Measurements from ENCODE around the gene GRK3.

GRK3 gene

DNA sequence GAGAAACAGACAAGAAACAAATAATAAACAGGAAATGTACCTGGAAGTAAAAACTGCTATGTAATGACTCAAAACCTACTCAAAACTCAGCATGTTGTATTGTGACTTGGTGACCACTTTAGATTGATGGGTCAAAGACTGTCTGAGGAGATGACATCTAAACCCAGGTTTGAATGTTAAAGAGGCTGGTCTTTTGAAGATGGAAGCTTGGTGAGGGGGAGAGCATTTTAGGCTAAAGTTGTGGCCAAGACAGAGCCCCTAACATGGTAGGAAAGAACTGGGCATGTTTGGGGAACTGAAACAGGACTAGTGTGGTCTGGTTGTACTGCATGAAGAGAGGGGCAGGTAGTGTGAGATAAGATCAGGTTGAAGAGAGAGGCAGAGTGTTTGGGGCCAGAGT lies 92.2 kb downstream of the GRK3 start:
- DNase-seq (ENCODE audit: extremely low read depth in 1 of 2, low read depth in 1 of 2), result no peak

DNA sequence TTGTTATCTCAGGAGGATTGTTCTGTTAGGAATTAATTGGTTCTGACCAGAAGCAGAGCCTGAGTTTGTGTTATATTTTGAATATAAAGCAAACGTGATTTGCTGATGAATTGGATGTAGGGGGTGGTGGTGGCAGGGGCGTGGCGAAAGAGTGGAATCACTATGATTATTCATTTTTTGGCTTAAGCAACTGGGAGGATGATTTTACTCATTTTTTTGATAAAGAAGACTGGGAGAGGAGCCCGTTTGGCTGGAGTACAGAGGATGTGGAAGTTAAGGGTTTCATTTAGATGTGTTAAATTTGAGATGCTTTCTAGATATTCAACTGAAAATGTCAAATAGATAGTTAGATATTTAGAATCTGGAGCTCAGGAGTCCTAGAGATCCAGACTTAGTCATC lies 94.2 kb downstream of the GRK3 start:
- no peak for DNase-seq (ENCODE audit: extremely low read depth in 1 of 2, low read depth in 1 of 2)

GRCh38 chr22:25659413-25659812 lies 94.9 kb downstream of the GRK3 start:
- no peak for DNase-seq (ENCODE audit: extremely low read depth in 1 of 2, low read depth in 1 of 2)

GRCh38 chr22:25660336-25660735 lies 95.9 kb downstream of the GRK3 start:
- DNase-seq (ENCODE audit: extremely low read depth in 1 of 2, low read depth in 1 of 2), result no peak

GRCh38 chr22:25661073-25661472 lies 96.6 kb downstream of the GRK3 start:
- no peak for DNase-seq (ENCODE audit: extremely low read depth in 1 of 2, low read depth in 1 of 2)

- no peak for DNase-seq (ENCODE audit: extremely low read depth in 1 of 2, low read depth in 1 of 2)
These were observed 99.2 kb downstream of the GRK3 start for GRCh38 chr22:25663654-25664053.

- DNase-seq (ENCODE audit: extremely low read depth in 1 of 2, low read depth in 1 of 2), result no peak
These were observed 101.8 kb downstream of the GRK3 start for GRCh38 chr22:25666308-25666707.

- DNase-seq (ENCODE audit: extremely low read depth in 1 of 2, low read depth in 1 of 2), result no peak
These were observed 104.0 kb downstream of the GRK3 start for GRCh38 chr22:25668437-25668836.

DNA sequence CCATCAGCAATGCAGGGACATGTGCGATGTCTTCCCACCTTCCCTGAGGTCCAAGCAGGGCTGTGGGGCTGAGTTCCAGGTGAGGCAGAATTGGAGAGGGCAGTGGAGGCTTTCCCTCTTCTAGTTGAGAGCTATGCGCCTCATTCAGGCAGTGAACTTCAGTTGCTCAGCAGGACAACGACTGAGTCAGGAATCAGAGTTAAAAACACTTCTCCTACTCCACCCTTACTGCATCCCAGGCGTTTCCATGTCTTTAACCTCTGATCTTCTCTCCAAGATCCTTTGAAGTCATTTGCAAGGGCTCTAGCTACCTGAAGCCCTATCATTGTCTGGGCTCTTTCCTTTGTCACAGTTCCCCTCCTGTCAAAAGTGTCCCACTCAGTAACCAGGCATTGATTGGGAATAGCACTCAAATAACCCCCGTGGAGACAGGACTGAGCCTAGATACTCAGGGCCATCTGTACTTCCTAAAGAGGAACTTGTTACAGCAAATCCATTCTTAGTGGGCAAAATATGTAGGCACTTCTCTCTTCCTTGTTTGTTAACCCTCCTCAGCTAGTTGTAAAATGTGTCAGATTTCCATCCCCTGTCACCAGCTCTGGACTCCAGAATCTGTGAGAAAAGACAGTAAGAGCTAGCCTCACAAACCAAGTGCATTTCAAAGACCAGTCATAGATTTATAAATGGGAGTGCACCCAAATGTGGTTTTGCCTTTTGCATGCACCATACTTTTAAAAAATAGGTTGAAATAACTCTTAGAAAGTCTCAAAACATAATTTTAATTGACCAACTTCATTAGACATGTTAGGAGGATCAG lies 105.0 kb downstream of the GRK3 start:
- no peak for DNase-seq (ENCODE audit: extremely low read depth in 1 of 2, low read depth in 1 of 2)

DNA sequence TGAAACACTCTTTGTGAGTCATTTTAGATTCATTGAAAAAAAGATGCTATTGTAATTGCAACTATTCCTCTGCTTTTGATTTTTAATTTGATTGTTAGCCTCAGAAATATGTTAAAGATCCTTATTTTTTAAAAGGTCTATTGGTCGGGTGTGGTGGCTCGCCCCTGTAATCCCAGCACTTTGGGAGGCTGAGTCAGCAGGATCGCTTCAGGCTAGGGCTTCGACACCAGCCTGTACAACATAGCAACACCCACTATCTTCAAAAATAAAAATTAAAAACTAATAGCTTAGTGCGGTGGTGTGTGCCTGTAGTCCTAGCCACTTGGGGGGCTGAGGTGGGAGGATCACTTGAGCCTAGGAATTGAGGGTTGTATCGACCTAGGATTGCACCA lies 105.6 kb downstream of the GRK3 start:
- no peak for DNase-seq (ENCODE audit: extremely low read depth in 1 of 2, low read depth in 1 of 2)

GRCh38 chr22:25672289-25673084 lies 108.0 kb downstream of the GRK3 start:
- DNase-seq (ENCODE audit: extremely low read depth in 1 of 2, low read depth in 1 of 2), result no peak

DNA sequence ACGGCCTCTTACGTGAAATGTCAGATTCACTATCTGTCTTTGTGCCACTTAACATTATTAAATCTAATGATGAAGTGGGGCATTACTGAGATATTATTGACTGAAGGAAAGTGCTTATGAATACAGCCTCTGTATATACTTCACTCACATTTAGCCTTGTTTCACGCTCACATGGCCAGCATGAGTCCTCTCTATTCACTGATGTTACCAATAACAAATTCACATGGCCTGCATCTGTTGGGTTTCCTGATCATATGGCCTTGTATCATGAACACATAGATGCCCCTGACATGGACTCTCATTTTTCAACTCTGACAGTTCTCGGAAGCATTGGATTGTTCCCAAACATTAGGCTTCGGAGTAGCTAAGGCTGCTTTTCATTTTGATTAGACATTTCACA lies 109.2 kb downstream of the GRK3 start:
- no peak for DNase-seq (ENCODE audit: extremely low read depth in 1 of 2, low read depth in 1 of 2)

DNA sequence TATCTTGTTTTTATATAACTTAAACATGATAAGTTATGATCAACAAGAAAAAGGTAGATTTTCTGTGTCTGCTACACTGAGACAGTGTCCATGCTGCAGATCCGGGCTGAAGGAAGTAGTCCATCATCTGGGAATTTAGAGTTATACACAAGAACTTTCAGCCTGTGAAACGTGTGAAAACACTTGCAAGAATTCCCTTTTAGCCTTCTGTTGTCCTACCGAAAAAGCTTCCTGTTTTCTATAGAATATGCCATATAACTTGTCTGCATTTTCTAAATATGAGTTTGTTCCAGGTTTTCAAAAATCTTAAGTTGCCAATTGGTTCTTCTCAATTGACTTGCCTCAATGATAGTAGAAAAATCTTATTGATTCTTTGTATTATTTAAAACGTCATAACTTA lies 113.2 kb downstream of the GRK3 start:
- DNase-seq (ENCODE audit: extremely low read depth in 1 of 2, low read depth in 1 of 2), result no peak

GRCh38 chr22:25680051-25680450 lies 115.6 kb downstream of the GRK3 start:
- no peak for DNase-seq (ENCODE audit: extremely low read depth in 1 of 2, low read depth in 1 of 2)

DNA sequence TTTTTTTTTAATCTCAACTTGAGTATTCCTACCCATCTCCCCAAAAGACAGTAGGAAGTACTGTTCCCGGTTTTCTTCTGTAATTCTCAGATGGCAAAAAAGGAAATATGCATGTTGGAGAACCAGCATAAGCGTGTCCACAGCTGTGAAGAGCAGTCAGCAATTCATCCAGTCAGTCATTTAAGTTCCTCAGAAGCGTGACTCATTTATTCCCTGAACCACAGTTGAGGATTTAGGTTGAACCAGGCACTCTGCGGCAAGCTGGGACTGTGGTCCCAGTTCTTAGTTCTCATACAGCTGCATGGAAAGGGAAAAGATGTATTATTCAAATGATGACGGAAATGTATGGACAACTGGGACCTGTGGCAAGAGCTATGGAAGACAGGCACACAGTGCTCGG lies 116.5 kb downstream of the GRK3 start:
- no peak for DNase-seq (ENCODE audit: extremely low read depth in 1 of 2, low read depth in 1 of 2)

DNA sequence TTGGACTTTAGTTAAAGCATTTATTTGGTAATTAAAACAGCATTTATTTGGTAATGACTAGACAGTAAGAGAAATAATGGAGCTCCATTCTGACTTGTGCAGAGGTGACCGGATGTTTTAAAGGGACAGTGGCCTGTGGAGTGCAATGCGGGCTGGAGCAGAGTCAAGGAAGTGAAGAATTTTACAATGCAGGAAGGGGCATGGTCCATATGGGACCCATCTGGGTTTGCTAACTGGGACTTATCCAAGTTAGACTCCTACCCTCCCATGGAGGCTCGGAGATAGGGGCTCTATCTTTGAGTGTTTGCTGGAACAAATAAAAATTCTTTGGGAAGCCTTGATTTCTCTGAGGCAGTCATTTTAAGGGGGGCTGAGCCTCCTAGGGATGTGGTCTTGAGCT lies 117.6 kb downstream of the GRK3 start:
- DNase-seq (ENCODE audit: extremely low read depth in 1 of 2, low read depth in 1 of 2), result no peak

GRCh38 chr22:25688627-25689026 lies 124.2 kb downstream of the GRK3 start:
- no peak for DNase-seq (ENCODE audit: extremely low read depth in 1 of 2, low read depth in 1 of 2)

- DNase-seq (ENCODE audit: extremely low read depth in 1 of 2, low read depth in 1 of 2), result no peak
These were observed 125.2 kb downstream of the GRK3 start for GRCh38 chr22:25689631-25690030.

DNA sequence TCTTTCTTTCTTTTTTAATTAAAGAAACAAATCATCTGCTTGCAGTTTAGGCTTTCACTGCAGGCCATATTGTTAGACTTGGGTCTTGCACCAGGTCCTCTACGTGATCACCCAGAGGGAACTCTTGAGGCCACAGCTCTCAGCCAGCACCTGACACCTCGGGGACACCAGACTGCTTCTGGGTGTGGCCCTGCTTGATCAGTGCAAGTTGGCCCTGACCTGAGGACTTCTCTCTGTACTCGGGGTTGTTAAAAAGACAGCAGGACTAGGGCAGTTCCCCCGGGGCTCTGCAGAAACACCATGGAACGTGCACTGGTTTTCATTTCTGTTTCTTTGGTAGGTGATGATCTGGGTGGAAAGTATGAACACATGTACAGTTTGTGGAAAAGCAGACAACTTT lies 126.3 kb downstream of the GRK3 start:
- DNase-seq (ENCODE audit: extremely low read depth in 1 of 2, low read depth in 1 of 2), result no peak

DNA sequence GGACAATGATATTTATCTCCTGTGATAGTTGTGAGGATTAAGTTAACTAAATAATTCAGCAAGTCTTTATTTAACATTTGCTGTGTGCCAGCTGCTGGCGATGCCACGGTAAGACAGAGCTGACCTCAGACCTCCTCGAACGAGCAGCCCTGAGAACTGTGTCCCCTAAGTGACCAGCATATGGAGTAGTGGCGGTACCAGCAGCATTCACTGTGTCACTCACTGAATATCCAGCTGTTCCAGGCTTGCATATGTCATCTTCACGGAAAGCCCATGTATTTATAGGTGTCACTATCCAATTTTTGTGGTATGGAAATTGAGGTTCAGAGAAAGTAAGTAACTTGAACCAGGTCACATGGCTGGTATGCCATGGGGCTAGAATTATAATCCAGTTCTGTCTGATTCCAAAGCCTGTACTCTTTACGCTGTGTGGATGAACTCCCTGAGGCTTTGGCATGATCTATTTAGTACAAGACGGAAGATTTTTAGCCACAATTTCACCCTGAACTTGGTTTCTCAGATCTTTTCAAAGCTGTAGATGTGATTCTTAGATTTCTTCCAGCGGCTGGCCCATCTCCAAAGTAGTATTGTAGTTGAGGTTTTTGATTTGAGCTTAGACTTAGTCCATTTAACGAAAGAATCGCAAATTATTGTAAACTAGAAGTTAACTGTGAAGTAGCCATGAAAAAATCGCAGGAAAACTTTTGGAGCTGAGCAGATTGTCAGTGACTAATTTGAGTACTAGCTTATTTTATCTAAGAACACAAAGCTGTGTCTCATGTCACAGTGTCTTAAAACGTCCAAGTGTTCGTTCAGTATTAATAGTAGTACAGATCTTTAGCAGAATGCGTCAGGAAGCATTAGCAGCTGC lies 128.2 kb downstream of the GRK3 start:
- no peak for DNase-seq (ENCODE audit: extremely low read depth in 1 of 2, low read depth in 1 of 2)

DNA sequence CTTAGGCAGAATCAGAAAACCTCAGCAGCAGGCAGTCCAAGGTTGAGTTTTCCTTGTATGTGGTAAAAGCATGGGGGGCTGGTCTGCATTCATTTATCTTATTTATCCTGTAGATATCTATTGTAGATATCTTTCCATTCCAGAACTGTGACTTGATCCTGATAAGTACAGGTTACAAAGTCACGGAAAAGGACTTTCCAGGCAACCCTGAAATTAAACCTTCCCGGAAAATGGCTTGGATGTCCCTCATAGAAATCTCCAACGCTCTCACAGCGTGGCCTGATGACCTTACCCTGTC lies 128.7 kb downstream of the GRK3 start:
- DNase-seq (ENCODE audit: extremely low read depth in 1 of 2, low read depth in 1 of 2), result no peak
